KOPT-K1 (cell line): Measurements from ENCODE around the gene PWWP2A.
"Not testable (repeated sequence)": the region's sequence is repeated elsewhere in the genome, so short reads cannot be mapped to it uniquely, and the experiment has no call there.

Experiments used
- H3K27ac ChIP-seq: fragments of 200-600 bp; sonication (generic); 2 replicates; pipeline ENCODE4 v1.5.1; 2016; ENCODE audit warnings: antibody characterized with exemption, mild to moderate bottlenecking, low read depth, low read length; ENCODE audit not compliant: poor library complexity, severe bottlenecking
- H3K36me3 ChIP-seq: fragments of 200-600 bp; sonication (generic); 2 replicates; pipeline ENCODE4 v1.5.1; 2017; ENCODE audit warnings: antibody characterized with exemption, mild to moderate bottlenecking, low read length, moderate library complexity; ENCODE audit not compliant: insufficient read depth
- H3K9me3 ChIP-seq: fragments of 200-600 bp; sonication (generic); 2 replicates; pipeline ENCODE4 v1.5.1; 2017; ENCODE audit warnings: antibody characterized with exemption, low read length, mild to moderate bottlenecking; ENCODE audit not compliant: insufficient read depth, poor library complexity, severe bottlenecking

The PWWP2A gene, protein sequence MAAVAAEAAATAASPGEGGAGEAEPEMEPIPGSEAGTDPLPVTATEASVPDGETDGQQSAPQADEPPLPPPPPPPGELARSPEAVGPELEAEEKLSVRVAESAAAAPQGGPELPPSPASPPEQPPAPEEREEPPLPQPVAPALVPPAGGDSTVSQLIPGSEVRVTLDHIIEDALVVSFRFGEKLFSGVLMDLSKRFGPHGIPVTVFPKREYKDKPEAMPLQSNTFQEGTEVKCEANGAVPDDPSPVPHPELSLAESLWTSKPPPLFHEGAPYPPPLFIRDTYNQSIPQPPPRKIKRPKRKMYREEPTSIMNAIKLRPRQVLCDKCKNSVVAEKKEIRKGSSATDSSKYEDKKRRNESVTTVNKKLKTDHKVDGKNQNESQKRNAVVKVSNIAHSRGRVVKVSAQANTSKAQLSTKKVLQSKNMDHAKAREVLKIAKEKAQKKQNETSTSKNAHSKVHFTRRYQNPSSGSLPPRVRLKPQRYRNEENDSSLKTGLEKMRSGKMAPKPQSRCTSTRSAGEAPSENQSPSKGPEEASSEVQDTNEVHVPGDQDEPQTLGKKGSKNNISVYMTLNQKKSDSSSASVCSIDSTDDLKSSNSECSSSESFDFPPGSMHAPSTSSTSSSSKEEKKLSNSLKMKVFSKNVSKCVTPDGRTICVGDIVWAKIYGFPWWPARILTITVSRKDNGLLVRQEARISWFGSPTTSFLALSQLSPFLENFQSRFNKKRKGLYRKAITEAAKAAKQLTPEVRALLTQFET

DNA sequence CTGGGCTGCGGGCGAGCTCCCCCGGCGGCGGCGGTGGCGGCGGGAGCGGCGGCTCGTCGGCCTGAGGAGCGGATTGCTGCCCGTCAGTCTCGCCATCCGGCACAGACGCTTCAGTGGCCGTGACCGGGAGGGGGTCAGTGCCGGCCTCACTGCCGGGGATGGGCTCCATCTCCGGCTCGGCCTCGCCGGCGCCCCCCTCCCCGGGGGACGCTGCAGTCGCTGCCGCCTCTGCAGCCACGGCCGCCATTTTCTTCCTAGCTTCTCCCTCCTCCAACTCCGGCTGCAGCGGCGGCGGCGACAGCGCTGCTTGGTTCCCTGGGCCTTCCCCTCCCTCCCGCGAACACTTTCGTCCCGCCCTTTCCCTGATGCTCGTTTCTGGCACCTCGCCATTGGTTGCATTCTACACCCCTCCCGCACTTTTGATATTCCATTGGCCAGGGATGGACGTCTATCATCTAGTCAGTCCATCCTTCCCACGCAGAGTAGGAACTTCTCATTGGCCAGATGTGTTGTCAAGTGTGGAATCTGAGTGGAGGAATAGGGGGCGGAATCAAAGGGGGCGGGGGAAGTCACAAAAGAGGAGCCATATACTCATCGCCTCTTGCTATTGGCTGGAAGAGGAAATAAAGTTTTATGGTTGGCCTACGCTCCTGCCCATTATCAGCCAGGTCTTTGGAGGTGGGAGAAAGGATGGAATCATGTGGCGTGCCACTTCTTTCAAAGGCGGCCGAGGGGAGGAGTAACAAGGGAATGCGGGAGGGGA is at the start of gene PWWP2A:
PWWP2A (minus strand) TSS at position 309 of the 763 bp plus-strand sequence; CDS start at position 247, 62 bp downstream.
- H3K36me3 ChIP-seq = peaks cover 30% of the 10 kb centered on the region
- no peaks in the 10 kb centered on the region for H3K9me3 ChIP-seq
- peak within 1 kb of the TSS; percentile 86 for H3K27ac ChIP-seq

DNA sequence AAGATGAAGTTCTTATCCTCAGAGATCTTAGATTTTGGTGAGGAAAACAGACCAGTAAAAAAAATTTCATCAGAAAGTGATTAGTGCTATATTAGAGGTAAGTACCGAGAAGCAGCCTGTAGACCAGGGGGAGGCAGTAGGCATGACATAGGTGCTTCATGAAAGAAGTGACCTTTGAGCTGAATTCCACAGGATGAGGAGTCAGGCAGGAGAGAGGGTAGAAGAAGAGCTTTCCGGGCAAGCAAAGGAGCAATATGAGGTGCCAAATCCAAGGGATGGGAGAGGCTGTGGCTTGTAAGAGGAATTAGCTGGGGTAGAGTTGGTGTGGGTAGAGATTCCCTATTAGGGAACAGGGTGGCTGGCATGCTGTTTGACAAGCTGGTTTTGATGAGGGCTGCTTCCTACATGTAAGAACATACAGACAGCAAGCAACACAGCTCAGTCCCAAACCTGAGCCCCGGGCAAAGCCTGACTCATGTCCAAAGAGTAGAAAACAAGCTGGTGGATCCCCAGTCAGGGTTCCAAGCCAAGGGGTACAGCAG is 48.4 kb upstream of the PWWP2A start:
- Histone ChIP-seq H3K36me3 (no peaks in the 10 kb centered on the region), H3K9me3 (no peaks in the 10 kb centered on the region), H3K27ac (no peak overlapping the region)

DNA sequence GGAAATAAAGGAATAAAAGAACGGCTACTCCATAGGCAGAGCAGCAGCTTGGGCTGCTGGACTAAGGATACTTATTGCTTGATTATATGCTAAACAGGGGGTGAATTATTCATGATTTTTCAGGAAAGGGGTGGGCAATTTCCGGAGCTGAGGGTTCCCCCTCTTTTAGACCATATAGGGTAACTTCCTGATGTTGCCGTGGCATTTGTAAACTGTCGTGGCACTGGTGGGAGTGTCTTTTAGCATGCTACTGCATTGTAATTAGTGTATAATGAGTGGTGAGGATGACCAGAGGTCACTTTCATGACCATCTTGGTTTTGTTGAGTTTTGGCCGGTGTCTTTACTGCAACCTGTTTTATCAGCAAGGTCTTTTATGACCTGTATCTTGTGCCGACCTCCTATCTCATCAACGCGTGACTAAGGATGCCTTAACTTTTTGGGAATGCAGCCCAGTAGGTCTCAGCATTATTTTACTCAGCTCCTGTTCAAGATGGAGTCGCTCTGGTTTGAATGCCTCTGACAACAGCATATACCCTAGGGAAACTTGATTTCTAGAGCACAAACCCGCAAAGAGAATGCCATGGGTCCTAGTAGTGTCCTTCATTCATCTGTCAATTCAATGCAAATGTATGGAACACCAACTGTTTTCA is 47.8 kb upstream of the PWWP2A start:
- Histone ChIP-seq H3K27ac (no peak overlapping the region), H3K9me3 (no peaks in the 10 kb centered on the region), H3K36me3 (no peaks in the 10 kb centered on the region)

DNA sequence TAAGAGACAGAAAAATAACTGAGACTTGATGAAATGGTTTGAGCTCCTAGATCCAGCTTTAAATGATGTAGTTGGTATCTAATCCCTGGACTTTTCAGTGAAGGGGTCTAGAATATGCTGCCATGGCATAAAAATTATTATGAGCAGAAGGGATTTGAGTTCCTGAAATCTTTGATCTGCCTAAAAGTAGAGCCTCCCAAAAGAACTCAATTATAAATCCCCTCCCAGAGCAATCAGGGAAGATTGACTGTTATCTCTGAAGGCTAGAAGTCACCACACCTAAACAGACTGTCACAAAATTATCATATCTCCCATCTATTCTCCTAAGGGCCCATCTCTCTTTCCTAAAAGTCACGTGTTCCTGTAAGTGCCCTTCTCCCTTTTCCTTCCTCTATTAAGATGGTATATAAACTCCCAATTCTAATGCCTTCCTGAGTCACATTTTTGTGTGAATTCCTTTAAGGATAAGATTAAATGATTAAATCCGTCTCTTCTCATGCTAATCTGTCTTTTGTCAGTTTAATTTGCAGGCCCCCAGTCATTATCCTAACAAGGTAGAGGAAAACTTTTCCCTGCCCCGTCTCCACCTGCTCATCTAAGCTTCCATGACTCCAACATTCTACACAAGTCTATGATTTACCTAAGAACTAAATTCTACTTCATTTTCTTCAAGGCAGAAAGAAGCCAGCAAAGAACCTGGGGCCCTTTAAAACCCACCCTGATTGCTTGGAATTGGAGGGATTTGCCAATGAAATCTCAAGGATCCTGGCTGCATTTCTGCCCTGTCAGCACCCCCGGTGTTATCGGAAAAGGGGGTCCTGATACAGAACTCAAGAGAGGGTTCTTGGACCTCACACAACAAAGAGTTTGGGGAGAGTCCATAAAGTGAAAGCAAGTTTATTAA is 47.1 kb upstream of the PWWP2A start:
- Histone ChIP-seq H3K36me3 (no peaks in the 10 kb centered on the region), H3K27ac (no peak overlapping the region), H3K9me3 (no peaks in the 10 kb centered on the region)

DNA sequence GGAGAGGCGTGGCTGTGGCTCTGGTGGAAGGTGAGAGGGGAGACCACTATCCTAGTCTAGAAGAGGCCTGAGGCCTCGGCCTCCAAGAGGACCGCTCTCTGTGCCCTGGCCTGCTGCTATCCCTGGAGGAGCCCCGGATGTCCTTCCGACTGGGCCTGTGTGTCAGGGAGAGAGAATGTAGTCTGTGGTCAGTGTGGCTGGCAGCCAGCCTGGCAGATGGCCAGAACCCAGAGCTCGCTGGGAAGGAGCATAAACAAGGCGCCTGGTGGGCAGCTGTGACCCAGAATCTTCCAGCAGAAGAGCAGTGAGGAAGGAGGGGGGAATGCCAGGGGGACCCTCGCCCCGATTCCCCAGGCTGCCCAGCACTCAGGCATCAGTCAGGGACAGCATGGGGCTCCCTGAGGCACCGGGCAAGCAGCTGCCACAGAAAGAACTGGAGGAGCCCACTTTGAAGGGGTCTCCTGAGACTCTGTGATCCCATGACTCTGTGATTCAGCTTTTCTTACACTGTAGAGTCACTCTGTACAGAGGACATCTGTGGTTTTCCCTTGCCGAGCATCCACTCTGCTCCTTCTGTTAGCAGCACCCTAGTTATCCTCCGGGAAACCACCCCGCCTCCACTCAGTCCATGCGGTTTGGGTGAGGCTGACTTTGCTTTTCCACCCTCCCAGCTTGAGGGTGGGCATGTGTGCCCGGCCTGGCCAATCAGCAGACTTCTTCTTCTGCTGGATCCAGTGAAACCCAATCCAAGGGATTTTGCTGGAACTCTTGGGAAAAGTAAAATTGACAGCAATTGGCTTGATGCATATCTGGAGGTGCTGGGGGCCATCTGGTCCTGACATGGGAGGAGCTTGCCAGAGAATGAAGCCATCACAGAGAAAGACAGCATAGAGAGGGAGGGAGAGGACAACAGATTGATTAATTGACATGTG is 46.2 kb upstream of the PWWP2A start:
- Histone ChIP-seq H3K27ac (no peak overlapping the region), H3K36me3 (no peaks in the 10 kb centered on the region)

DNA sequence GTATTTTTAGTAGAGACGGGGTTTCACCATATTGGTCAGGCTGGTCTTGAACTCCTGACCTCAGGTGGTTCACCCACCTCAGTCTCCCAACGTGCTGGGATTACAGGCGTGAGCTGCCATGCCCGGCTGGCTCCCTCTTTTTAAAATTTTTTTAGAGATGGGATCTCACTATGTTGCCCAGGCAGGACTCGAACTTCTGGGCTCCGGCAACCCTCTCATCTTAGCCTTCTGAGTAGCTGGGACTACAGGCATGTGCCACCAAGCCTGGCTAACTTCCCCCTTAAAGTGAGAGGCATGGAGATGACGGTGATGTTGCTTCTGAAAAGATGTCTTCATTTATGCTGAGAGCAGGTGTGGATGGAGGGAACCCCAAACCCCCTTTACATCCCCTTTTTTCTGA is 43.7 kb upstream of the PWWP2A start:
- no peaks in the 10 kb centered on the region for H3K9me3 ChIP-seq
- no peaks in the 10 kb centered on the region for H3K36me3 ChIP-seq
- H3K27ac ChIP-seq = no peak overlapping the region

More for the DNA sequence above, 46.2 kb upstream of the PWWP2A start:
- H3K9me3 ChIP-seq = no peaks in the 10 kb centered on the region

DNA sequence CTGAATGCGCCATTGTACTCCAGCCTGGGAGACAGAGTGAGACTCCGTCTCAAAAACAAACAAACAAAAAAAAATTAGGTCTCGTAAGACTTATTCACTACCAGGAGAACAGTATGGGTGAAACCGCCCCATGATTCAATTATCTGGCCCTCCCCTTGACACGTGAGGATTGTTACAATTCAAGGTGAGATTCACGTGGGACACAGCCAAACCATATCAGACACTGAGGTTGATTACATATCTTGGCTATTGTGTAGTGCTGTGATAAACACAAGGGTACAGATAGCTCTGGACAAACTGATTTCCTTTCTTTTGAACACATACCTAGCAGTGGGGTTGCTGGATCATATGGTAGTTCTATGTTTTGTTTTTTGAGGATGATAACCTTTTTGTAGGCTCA is 42.4 kb upstream of the PWWP2A start:
- Histone ChIP-seq H3K27ac (no peak overlapping the region), H3K36me3 (no peaks in the 10 kb centered on the region)

DNA sequence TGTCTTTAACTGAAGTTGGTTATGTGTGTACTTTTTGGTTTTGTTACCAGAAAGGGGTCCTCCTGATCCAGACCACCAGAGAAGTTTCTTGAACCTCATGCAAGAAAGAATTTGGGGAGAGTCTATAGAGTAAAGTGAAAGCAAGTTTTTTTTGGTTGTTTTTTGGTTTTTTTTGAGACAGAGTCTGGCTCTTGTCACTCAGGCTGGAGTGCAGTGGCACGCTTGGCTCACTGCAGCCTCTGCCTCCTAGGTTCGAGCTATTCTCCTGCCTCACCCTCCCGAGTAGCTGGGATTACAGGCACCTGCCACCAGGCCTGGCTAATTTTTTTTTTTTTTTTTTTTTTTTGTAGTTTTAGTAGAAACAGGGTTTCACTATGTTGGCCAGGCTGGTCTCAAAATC is 41.6 kb upstream of the PWWP2A start:
- not testable (repeated sequence) for H3K9me3 ChIP-seq, H3K36me3 ChIP-seq, H3K27ac ChIP-seq

More for the DNA sequence above, 42.4 kb upstream of the PWWP2A start:
- no peaks in the 10 kb centered on the region for H3K9me3 ChIP-seq

DNA sequence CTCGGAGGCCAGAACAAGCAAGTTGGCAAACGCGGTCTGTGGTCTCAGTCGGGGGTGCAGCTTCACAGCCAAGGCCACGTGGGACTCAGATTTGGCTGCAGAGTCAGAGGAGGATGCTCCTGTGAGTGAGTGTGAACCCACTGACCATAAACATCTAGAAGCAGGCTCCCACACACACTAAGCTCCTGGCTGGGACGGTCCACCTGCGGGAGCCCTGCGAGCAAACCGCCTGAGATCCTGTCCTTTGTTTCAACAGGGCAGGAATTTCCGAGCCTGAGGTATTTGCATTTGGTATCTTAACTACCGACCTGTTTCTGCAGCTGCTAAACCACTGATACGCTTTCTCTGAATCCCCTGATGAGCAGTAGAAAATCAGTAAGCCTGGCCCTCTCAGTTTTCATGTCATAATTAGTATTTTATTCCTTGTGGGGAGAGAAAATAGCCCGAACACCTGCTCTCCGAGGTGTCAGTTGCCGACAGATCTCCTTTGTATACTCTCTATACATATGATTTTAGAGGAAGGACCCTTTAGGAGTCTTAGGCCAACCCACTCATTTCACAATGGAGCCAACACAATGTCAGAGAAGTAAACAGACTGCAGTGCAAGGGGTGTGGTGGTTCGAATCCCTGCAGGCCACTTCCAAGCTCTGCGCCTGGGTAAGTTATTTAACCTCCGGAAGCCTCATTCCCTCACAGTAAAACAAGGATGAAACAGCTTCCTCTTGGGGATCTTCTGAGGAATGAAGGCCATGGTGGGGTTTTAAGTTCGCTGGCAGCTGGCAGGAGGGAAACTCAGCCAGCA is 40.9 kb upstream of the PWWP2A start:
- H3K27ac ChIP-seq = no peak overlapping the region

DNA sequence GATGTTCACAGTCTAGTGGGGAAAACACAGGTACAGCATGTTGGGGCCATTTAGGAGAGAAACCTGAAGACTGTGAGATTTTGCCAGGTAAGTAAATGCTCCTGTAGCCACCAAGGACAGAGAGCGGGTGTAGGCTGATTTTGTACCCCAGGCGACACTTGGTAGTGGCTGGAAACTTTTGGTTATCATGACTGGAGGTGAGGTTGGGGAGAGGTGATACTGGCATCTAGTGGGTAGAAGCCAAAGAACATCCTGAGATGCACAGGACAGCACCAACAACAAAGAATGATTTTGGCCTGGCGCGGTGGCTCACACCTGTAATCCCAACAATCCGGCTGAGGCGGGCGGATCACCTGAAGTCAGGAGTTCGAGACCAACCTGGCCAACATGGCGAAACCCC is 38.8 kb upstream of the PWWP2A start:
- Histone ChIP-seq H3K27ac (no peak overlapping the region), H3K9me3 (no peaks in the 10 kb centered on the region), H3K36me3 (no peaks in the 10 kb centered on the region)

More for the DNA sequence above, 40.9 kb upstream of the PWWP2A start:
- no peaks in the 10 kb centered on the region for H3K9me3 ChIP-seq
- no peaks in the 10 kb centered on the region for H3K36me3 ChIP-seq

DNA sequence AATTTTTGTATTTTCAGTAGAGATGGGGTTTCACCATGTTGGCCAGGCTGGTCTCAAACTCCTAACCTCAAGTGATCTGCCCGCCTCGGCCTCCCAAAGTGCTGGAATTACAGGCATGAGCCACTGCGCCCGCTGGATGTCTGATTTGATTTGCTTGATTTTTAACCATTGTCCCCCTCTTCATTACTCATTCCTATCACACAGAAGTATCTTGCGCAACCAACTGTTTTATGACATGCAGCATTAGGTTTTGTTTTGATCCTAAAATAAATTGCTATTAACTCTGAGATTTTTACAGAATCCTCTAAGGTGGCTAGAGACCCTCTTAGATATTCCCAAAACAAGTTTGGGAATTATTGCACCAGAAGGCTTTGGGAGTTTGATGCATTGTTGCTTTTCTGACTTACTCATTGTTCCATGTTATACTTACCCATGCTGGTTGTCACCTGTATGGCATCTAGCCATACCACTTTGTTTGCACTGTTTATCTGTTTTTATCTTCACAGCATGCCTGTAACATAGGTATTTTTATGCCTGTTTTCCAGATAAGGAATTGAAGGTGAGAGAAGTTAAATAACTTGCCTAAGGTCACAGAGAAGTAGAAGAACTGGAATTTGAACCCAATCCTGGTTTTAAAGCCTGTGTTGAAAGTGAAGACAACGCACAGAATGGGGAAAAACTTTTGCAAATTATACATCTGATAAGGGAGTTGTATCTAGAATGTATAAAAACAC is 35.9 kb upstream of the PWWP2A start:
- Histone ChIP-seq H3K36me3 (no peaks in the 10 kb centered on the region), H3K27ac (no peak overlapping the region), H3K9me3 (no peaks in the 10 kb centered on the region)

DNA sequence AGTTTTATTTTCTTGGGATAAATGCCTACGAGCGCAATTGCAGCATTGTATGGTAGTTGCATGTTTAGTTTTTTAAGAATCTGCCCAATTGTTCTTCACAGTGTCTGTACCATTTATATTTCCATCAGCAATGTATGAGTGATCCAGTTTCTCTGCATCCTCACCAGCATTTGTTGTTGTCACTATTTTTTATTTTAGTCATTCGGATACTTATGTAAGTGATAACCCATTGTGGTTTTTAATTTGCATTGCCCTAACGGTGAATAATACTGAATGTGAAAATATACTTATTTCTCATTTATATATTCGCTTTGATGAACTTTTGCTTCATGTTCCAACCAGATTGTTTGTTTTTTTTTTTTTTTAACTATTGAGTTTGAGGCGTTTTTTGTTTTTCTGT is 33.7 kb upstream of the PWWP2A start:
- Histone ChIP-seq H3K36me3 (no peaks in the 10 kb centered on the region), H3K27ac (no peak overlapping the region), H3K9me3 (no peaks in the 10 kb centered on the region)
